AG09319 (cell line): Measurements from ENCODE around the gene CMKLR1.

Experiments used
- DNase-seq: peaks from one replicate; pipeline ENCODE4 v3.0.0-alpha.2; 2010; ENCODE audit warnings: low read depth; ENCODE audit errors: extremely low read depth
- TF ChIP-seq, protein P1 (sequence below): IDR thresholded peaks from 2 replicates; pipeline ENCODE4 v1.5.1; 2011; ENCODE audit warnings: low read depth, mild to moderate bottlenecking, inconsistent platforms, low read length, moderate library complexity

CMKLR1 gene

GRCh38 chr12:108338915-108339657, at the start of gene CMKLR1:
TSS of gene CMKLR1 (minus strand) at chr12:108339311. CDS start at chr12:108293591, 45,720 bp downstream.
- no peak for DNase-seq
- TF ChIP-seq, protein P1, sequence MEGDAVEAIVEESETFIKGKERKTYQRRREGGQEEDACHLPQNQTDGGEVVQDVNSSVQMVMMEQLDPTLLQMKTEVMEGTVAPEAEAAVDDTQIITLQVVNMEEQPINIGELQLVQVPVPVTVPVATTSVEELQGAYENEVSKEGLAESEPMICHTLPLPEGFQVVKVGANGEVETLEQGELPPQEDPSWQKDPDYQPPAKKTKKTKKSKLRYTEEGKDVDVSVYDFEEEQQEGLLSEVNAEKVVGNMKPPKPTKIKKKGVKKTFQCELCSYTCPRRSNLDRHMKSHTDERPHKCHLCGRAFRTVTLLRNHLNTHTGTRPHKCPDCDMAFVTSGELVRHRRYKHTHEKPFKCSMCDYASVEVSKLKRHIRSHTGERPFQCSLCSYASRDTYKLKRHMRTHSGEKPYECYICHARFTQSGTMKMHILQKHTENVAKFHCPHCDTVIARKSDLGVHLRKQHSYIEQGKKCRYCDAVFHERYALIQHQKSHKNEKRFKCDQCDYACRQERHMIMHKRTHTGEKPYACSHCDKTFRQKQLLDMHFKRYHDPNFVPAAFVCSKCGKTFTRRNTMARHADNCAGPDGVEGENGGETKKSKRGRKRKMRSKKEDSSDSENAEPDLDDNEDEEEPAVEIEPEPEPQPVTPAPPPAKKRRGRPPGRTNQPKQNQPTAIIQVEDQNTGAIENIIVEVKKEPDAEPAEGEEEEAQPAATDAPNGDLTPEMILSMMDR: no peak

- TF ChIP-seq, protein P1: no peak
These were observed 48.7 kb upstream of the CMKLR1 start for GRCh38 chr12:108387771-108388170.

DNA sequence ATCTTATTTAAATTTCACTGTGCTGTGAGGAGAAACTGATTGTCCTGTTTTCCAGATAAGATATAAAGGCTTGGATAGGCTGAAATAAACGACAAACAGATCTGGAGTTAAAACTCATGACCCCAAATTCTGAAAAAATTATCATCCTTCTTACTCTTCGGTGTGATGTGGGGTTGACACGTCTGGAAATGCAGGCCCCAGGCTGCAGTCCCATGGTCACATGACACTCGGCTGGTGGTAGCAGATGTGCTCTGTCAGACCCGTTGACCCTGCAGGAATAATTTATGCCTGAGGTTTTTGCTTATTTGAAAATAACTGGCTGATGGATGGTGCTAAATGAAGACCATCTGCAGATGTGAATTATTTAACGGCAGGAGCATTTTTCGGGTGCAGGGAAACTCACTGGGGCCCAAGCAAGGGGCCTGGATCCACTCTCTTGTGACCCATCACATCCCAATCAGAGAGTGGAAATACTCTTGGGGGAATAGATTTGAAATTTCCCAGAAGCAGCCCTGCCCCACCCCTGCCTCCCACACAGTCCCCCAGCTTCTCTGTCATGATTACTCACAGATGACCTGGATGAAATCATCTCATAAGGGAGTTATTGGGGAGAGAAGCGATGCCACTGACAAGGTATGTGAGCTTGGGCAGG, 47.7 kb upstream of the CMKLR1 start:
- TF ChIP-seq, protein P1: no peak
- DNase-seq: no peak

More at GRCh38 chr12:108387771-108388170, 48.7 kb upstream of the CMKLR1 start:
- DNase-seq: no peak

- TF ChIP-seq, protein P1: no peak
- no peak for DNase-seq
These were observed 43.3 kb upstream of the CMKLR1 start for GRCh38 chr12:108382437-108382801.

DNA sequence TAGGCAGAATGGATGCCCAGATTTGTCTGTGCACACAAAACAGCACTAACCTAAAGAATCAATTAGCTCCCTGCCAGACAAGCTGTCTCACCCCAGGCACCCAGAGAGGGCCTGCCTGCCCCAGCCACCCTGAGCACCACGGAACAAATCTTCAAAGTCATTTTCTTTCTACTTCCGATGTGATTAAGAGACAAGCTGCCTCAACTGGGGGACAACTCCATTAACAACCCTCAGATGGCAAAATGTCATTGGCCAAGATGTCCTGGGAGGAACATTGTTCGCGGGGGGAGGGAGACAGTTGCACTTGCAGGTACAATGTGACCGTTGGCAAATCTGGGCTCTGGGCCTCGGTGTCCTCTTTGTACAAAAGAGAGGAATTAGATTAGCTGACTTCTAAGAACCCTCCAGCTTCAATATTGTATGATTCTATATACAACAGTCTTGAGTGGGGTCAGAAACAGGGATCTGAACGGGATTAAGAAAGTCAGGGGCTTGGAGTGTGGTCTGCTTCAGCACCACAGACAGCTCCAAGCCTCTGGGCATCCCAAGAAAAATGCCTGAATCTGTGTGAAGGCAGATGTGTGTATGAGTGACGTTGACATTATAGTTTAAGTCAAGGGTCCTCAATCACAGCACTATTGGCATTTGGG, 42.8 kb upstream of the CMKLR1 start:
- DNase-seq: no peak
- TF ChIP-seq, protein P1: no peak

DNA sequence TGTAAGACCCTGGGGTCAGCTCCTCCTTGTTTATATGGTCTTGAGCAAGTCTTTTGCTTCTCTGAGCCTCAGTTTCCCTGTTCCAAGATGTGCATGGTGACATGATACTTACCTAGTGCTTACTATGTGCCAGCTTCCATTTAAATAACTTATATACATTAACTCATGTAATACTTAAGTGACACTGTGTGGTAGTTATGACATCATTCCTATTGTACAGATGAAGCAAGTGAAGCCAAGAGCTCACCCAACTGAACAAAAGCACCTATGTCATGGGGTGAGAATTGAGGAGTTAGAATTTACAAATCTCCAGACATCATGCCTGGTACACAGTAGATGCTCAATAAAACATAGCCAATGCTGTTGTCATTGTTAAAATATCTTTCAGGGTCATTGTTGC, 41.3 kb upstream of the CMKLR1 start:
- DNase-seq: no peak
- TF ChIP-seq, protein P1: no peak

DNA sequence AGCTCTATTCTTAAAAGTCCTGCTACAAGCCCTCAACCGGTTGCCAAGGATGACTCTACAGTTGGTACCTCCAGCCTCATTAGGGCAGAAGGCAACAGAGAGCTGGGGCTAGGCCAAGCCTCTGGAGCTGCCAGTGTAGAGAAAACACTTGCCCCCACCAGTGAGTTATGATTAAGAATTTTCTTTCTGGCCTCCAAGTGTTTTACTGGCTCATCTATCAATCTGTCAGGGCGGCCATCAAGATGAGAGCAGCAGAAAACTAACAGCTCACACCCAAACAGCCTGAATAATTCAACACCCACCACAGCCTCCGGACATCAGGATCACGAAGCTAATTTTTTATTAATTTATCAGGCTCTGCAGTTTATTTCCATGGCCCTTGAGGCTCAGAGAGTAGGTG, 40.7 kb upstream of the CMKLR1 start:
- TF ChIP-seq, protein P1: no peak
- DNase-seq: no peak
